Left colon (tissue), 2 donors: ENCODE measurements around the gene LACTB. TPM values are rescaled to one million over a fixed set of nuclear protein-coding genes. Genes with fewer than 3 reads are reported as not detected.

Experiments
- ATAC-seq: fragments of 200-7000 bp; cut with Tn5 transposase; one replicate; pipeline ENCODE4 v1.9.1; 2020; ENCODE audit warnings: mild to moderate bottlenecking, moderate library complexity
- DNase-seq, 2 donors: peaks; one replicate each; pipeline ENCODE4 v3.0.0-alpha.2; 2020
- intact Hi-C, 2 donors: fragments of 100-400 bp; cut with DNase I in 1 of 2; cut with micrococcal nuclease in 1 of 2; formaldehyde crosslinking; loops; one replicate each; pipeline versions ENCODE4 v1.11.2 to v1.14.0; 2022; cut with DNase I, micrococcal nuclease
- total RNA-seq, 2 donors: library from RNA; stranded (reverse); fragmentation: NEBNext Ultra II Directional; extraction: Animal tissue kit (Norgen Biotek cat#: 25700); gene quantifications; one replicate each; pipeline ENCODE4 v1.2.1, GENCODE V29; 2021
- donor health status: DM: no; HTN: no; CAD: no.
- donor health status: DM: yes; HTN: yes; CAD: no.

Gene LACTB
- total RNA-seq, 2 donors from 2014 or later: 28.1 to 30.6 TPM

GRCh38 chr15:63157891-63158431, 36.3 kb downstream of the LACTB start:
- intact Hi-C loops: no loop called here
- peak; percentile 23 for ATAC-seq
- DNase-seq: peak; percentile 53 to 60

DNA sequence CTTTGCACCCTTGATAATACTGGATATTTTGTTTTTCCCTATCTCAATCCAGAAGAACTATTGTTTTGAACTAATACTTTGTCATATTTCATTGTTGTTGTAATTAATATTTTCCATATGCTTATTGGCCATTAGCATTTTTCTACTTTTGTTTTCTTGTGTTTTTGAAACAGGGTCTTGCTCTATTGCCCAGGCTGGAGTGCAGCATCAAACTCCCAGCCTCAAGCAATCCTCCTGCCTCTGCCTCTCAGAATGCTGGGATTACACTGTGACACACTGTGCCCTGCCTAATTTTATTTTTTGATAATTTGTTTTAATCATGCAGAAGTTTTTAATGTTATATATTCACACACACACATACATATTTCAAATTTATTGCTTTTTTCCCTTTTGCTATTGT, 39.0 kb downstream of the LACTB start:
- intact Hi-C loops: no loop called here
- DNase-seq (no peak), ATAC-seq (no peak)

DNA sequence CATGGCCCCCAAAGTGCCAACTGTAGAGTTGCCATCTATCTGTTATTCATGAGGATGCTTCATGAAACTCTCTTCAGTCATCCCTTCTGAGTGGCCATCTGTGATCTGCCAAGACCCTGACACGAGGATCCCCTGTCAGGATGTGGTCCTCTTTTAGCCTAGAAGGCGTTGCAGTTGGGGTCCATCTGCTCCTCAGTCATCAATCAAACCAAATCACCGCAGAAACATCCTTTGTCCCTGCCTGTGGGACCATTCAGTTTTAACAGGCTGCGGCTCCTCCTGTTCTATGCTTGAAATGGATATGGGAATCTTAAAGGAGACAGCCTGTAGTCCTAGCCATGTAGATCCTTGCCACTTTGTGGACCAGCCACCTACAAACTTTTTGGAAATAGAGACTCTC, 41.6 kb downstream of the LACTB start:
- intact Hi-C loops: no loop called here
- DNase-seq: no peak
- ATAC-seq: no peak

DNA sequence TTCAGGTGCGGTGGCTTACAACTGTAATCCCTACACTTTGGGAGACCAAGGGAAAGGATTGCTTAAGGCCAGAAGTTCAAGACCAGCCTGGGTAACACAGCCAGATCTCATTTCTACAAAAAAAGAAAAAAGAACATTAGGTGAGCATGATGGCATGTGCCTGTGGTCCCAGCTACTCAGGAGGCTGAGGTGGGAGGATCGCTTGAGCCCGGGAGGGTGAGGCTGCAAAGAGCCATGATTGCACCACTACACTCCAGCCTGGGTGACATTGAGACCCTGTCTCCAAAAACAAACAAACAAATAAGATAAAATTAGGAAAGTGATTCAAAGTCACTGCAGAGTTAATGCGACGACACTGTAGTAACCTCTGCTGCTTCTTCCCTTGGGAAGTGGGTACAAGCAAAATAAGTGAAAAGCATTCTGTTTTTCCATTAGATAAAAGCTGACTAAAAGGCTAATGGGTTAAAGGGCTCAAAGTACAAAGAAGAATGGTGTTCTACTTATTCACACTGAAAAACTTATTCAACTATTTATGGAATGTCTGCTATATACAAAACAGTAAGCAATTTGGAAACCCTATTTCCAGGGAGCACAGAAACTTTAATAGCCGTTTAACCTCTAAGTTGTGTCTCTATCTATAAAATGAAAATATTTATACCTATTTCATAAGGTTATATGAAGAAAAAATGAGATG, 43.7 kb downstream of the LACTB start:
- DNase-seq: no peak
- no peak for ATAC-seq
- intact Hi-C loops: no loop called here

GRCh38 chr15:63166219-63166618, 44.6 kb downstream of the LACTB start:
- ATAC-seq (no peak), DNase-seq (no peak)
- intact Hi-C loops: no loop called here

GRCh38 chr15:63169788-63170187, 48.1 kb downstream of the LACTB start:
- ATAC-seq: no peak
- DNase-seq: no peak
- intact Hi-C loops: no loop called here

DNA sequence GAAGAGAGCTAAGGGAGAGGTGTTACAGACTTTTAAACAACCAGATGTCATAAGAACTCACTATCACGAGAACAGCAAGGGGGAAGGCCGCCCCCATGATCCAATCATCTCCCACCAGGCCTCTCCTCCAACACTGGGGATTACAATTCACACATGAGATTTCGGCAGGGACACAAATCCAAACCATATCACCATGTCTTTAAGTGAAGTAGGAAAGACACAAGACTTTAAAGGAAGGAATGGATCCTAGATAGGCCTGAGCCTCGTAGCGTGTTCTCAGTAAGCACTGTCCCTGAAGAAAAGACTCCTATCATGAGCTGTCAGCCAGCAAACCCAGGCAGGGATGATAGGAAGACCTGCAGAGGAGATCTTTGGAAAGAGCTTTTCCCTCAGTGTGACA, 50.7 kb downstream of the LACTB start:
- ATAC-seq: no peak
- no peak for DNase-seq
- intact Hi-C loops: no loop called here

- no peak for ATAC-seq
- no peak for DNase-seq
- intact Hi-C loops: no loop called here
Observed at GRCh38 chr15:63172851-63173451, 51.3 kb downstream of the LACTB start.

GRCh38 chr15:63176302-63176701, 54.6 kb downstream of the LACTB start:
- DNase-seq (no peak), ATAC-seq (no peak)
- intact Hi-C loops: no loop called here

DNA sequence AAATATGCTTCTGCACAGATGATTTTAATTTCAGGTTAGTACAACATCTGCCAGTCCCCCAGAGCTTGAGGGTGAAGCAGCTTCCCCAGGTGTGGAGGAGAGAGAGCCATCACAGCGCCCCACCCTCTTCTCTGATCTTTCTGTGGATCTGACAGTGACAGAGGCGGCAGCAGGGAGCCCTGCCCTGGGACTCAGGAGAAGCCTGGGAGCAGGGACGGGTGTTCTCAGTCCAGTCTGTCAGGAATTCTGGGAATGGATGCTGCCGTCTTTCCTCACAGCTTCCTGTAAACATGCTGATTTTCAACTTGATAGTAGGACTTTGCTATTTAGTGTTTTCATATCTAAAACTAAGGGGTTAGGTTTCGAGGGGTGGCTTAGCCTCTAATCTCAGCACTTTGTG, 56.4 kb downstream of the LACTB start:
- intact Hi-C loops: no loop called here
- DNase-seq (no peak), ATAC-seq (peak; percentile 53)

DNA sequence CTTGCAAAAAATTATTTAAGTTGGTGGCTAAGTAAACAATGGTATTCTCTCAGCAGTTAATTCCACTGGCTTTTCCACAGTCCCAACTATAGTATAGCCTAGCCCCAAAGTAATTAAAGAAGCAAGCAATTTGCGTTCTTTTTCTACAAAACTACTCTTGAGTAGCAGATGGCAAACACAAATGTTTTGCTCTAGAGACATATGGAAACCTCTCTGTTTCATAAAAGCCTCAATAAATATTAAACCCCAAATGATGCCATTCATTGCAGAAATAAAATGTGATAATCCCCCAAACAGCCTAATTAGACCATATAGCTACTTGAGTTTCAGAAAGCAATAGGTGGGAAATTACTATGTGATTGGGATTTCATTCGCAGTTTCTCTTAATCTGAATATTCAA, 59.1 kb downstream of the LACTB start:
- intact Hi-C loops: no loop called here
- no peak for DNase-seq
- ATAC-seq: no peak

DNA sequence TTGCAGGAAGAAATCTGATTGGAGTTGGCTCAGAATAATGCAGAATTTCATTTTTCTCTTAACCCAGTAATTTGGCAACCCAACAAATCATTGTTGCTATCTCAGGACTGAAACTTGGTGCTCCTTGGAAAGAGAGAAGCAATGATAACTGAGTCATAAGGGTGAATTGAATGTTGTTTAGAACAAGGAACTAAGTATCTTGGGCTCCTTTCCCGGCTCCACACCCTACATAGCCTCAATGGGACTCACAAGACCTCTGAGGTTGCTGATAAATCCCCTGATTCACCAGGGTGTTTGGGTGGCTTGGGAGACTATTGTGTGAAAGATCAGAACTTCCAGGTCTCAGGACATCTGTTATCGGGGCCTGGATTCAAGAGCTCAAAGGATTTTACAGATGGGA, 60.0 kb downstream of the LACTB start:
- intact Hi-C loops: no loop called here
- ATAC-seq (no peak), DNase-seq (no peak)

- DNase-seq (no peak), ATAC-seq (no peak)
- intact Hi-C loops: no loop called here
Observed at GRCh38 chr15:63185206-63185605, 63.5 kb downstream of the LACTB start.

DNA sequence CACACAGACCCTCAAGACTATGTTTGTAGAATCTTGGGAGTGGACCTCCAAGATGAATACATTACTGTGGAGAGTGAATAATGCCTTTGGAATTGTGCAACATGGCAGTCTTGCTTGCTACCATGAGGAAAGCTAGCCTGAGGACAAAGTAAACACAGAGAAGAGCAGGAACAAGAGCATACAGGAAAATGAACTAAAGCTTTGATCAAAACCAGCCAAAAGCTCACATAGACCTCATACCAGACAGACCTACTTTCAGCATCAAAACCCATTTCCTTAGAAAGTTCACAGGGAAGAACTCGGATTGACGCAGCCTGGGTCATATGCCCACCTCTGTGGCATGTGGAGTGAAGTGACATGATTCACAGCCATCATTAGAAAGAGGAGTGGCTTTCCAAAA, 64.4 kb downstream of the LACTB start:
- no peak for ATAC-seq
- intact Hi-C loops: no loop called here
- no peak for DNase-seq

DNA sequence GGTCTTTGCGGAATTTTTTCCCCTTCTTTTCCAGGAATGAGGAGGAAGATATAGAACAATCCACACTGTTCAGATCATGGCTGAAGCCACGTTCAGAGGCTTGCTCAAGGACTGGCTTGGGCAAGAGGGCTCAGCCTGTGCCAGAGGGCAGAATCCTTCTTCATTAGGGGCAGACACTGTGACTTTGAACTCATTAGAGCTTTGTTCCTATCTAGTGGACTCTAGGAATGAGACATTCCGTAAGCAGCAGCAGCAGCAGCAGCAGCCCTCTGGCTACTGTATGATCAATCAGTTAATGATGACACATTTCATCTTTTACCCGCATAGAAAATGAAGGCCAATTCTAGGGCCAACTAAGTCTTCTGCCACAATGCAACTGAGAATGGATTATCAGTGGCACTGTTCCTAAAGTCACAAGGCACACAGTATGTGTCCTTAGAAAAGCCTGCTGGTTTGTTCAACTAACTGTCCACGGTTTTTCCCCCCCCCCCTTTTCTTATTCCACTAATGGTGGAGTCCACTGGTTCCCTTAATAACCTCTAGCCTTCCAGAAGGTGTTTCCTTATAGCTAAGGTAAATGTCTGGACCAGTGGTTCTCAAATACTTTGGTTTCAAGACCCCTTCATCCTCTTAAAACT, 66.0 kb downstream of the LACTB start:
- intact Hi-C loops: no loop called here
- no peak for DNase-seq
- no peak for ATAC-seq

- intact Hi-C loops: no loop called here
- no peak for ATAC-seq
- no peak for DNase-seq
Observed at GRCh38 chr15:63188247-63188925, 66.7 kb downstream of the LACTB start.

DNA sequence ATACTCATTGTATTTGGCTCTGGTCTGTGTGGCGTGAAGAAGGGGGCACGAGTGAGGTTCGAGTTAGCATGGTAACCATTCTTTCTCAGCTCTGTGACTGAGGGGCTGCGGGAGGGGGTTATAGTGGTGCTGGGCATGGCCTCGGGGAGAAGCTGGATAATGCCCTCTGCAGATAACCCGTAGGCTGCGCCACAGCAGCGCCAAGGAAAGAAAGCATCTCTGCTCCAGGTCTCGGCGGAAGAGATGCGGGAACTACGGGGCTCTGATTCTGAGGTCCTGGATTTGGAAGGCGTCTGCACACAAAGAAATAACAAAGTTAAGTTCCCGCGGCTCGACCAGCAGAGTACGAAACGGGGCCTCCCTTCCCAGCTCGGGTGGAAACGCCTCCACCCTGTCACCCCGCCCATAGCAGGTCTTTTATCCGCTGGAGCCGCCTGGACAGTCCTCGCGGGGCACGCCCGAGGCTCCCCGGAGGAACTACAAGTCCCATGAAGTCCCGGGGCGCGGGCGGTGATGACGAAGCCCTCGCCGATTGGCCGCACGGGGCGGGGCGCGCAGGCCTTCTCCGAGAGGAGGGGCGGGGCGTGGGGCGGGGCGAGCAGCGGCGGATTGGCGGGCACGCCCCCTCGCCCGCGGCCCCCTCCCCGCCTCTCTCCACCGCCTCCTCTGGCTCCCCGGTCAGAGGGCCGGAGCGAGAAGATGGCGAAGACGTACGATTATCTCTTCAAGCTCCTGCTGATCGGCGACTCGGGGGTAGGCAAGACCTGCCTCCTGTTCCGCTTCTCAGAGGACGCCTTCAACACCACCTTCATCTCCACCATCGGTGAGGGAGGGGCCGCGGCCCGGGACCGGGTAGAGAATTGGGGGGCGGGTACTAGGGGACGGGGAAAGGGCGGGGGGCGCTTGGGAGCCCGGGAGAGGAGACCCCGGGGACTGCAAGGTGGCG, 67.5 kb downstream of the LACTB start, which contains the start of gene RAB8B:
RAB8B (plus strand) TSS at position 681 of the 946 bp plus-strand sequence; CDS start at position 700, 19 bp downstream.
- DNase-seq: peak; percentile 98 to 100

DNA sequence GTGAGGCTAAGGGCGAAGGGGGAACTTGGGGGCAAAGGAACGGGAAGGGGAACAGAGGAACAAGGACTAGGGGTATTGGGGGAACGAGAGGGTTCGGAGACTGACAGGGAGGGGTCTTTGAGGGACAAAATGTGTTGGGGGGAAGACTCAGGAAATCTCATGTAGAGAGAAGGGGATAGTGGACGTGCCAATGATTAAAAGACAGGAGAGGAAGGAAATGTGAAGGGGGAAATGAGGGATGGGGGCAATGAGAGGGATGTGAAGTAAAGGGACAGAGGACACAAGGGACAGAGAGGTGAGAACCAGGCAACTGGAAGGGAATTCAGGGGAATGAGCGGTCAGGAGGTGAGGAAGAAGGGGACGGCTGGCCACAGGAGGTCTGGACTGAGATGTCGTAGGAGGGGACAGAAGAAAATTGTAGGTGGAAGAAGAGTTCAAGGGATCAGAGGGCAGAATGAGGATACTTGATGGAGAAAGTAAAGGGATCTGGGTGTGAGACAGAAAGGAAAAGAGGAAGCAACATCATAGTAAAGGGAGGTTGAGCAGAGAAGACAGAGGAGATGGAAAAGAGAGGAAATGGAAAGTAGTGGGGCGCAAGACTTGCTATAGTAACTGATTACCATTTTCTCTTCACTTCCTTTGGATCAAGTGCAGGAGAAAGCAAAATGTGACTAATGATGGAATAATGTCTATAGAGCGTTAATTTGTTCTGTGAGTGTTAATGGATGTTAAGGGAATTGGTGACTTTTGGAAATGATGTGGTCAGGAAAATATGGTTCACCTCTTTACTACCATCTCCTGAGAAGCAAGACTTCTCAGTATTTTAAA, 68.5 kb downstream of the LACTB start:
- no peak for DNase-seq
- intact Hi-C loops: no loop called here
- ATAC-seq: no peak

More for the DNA sequence above, 67.5 kb downstream of the LACTB start, which contains the start of gene RAB8B:
- intact Hi-C loops: no loop called here
- ATAC-seq: peak; percentile 99
